CD4-positive, alpha-beta T cell treated with Interleukin-2 at 100 ng/mL for 4 hours (primary cell): ENCODE results near the gene TTC23L.

Experiments used
- DNase-seq: peaks from one replicate; pipeline ENCODE4 v3.0.0-alpha.2; 2020; ENCODE audit warnings: low spot score

Gene TTC23L

GRCh38 chr5:34870382-34870781, 31.4 kb downstream of the TTC23L start:
- DNase-seq: no peak

GRCh38 chr5:34876275-34876674, 37.3 kb downstream of the TTC23L start:
- no peak for DNase-seq

GRCh38 chr5:34881246-34881645, 42.3 kb downstream of the TTC23L start:
- no peak for DNase-seq

GRCh38 chr5:34886392-34887119, 47.6 kb downstream of the TTC23L start:
- DNase-seq: no peak

GRCh38 chr5:34889394-34889793, 50.4 kb downstream of the TTC23L start:
- DNase-seq: no peak

- no peak for DNase-seq
Observed at GRCh38 chr5:34891981-34892380, 53.0 kb downstream of the TTC23L start.

GRCh38 chr5:34892414-34892813, 53.5 kb downstream of the TTC23L start:
- no peak for DNase-seq

GRCh38 chr5:34894716-34895115, 55.8 kb downstream of the TTC23L start:
- no peak for DNase-seq

- no peak for DNase-seq
Observed at GRCh38 chr5:34895641-34896419, 56.9 kb downstream of the TTC23L start.

- no peak for DNase-seq
Observed at GRCh38 chr5:34897646-34898045, 58.7 kb downstream of the TTC23L start.

- peak; percentile 64 for DNase-seq
Observed at GRCh38 chr5:34898258-34898895, 59.4 kb downstream of the TTC23L start.

- DNase-seq: no peak
Observed at GRCh38 chr5:34899066-34899465, 60.1 kb downstream of the TTC23L start.

- DNase-seq: no peak
Observed at GRCh38 chr5:34900652-34901051, 61.7 kb downstream of the TTC23L start.

- DNase-seq: no peak
Observed at GRCh38 chr5:34903260-34903659, 64.3 kb downstream of the TTC23L start.

- no peak for DNase-seq
Observed at GRCh38 chr5:34905564-34905963, 66.6 kb downstream of the TTC23L start.

GRCh38 chr5:34913072-34913471, 74.1 kb downstream of the TTC23L start:
- DNase-seq: no peak

- DNase-seq: no peak
Observed at GRCh38 chr5:34914671-34915138, 75.7 kb downstream of the TTC23L start.

GRCh38 chr5:34915139-34915855, 76.3 kb downstream of the TTC23L start, which contains the start of the genes BRIX1 and RAD1:
Gene BRIX1, plus strand, starts transcription at chr5:34915711. Its CDS starts 28 bp downstream, at chr5:34915739.
Gene RAD1, minus strand, starts transcription at chr5:34915504. Its CDS starts 612 bp downstream, at chr5:34914892.
- DNase-seq: peak; percentile 95

GRCh38 chr5:34915856-34916192, 76.9 kb downstream of the TTC23L start:
- DNase-seq: no peak

GRCh38 chr5:34916518-34916917, 77.6 kb downstream of the TTC23L start:
- no peak for DNase-seq

- DNase-seq: no peak
Observed at GRCh38 chr5:34918025-34918424, 79.1 kb downstream of the TTC23L start.

- no peak for DNase-seq
Observed at GRCh38 chr5:34919077-34919476, 80.1 kb downstream of the TTC23L start.
